ENCODE data around the gene BCAS3. TPM values are rescaled to one million over a fixed set of nuclear protein-coding genes. Genes with fewer than 3 reads are reported as not detected.

BCAS3 gene
- total RNA-seq, 4 donors from 2014 or later: 42.1 to 84.7 (median 54.1) TPM

DNA sequence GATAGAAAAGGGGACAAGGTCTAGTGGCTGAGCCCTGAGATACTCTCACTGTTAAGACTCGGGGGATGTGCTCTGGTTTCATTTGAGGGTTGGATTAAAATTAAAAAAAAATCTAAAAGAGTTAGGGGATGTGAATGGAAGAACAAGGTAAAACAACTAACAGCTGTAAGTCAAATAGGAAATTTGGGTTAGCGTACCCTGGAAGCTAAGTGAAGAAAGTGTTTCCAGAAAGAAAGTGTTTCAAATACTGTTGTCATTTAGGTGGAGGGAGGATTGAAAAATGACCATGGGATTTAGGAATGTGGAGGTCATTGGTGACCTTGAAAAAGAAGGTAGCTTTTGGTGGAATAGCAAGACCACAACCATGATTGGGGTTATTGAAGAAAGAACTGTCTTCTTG is 40.0 kb upstream of the BCAS3 start:
- intact Hi-C loops (cut with DNase I; ENCODE audit: low total_unique reads): no loop called here
- DNase-seq (ENCODE audit: low spot score in 2 of 2): no peak
- TF ChIP-seq, protein P1, sequence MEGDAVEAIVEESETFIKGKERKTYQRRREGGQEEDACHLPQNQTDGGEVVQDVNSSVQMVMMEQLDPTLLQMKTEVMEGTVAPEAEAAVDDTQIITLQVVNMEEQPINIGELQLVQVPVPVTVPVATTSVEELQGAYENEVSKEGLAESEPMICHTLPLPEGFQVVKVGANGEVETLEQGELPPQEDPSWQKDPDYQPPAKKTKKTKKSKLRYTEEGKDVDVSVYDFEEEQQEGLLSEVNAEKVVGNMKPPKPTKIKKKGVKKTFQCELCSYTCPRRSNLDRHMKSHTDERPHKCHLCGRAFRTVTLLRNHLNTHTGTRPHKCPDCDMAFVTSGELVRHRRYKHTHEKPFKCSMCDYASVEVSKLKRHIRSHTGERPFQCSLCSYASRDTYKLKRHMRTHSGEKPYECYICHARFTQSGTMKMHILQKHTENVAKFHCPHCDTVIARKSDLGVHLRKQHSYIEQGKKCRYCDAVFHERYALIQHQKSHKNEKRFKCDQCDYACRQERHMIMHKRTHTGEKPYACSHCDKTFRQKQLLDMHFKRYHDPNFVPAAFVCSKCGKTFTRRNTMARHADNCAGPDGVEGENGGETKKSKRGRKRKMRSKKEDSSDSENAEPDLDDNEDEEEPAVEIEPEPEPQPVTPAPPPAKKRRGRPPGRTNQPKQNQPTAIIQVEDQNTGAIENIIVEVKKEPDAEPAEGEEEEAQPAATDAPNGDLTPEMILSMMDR (IDR thresholded peaks at IDR 0.05): no peak
- TF ChIP-seq POLR2A (IDR thresholded peaks at IDR 0.05): no peak
- H3K4me3 ChIP-seq (ENCODE audit: low read depth, poor library complexity, severe bottlenecking): no peak overlapping the region
- WGBS, 2 donors: 92 to 94% methylated on average over 2 of the region's 2 CpGs

GRCh38 chr17:60639019-60639330 is 38.7 kb upstream of the BCAS3 start:
- no peak for TF ChIP-seq POLR2A (IDR thresholded peaks at IDR 0.05)
- TF ChIP-seq, protein P1 (IDR thresholded peaks at IDR 0.05): no peak
- H3K4me3 ChIP-seq (ENCODE audit: low read depth, poor library complexity, severe bottlenecking): no peak overlapping the region
- no peak for DNase-seq (ENCODE audit: low spot score in 2 of 2)
- WGBS, 2 donors: 82 to 86% methylated on average over 4 of the region's 4 CpGs
- intact Hi-C loops (cut with DNase I; ENCODE audit: low total_unique reads): no loop called here

- intact Hi-C loops (cut with DNase I; ENCODE audit: low total_unique reads): no loop called here
- TF ChIP-seq POLR2A (IDR thresholded peaks at IDR 0.05): no peak
- TF ChIP-seq, protein P1 (IDR thresholded peaks at IDR 0.05): no peak
- no peak overlapping the region for H3K4me3 ChIP-seq (ENCODE audit: low read depth, poor library complexity, severe bottlenecking)
- 77 to 80% methylated on average over 2 of the region's 2 CpGs for WGBS, 2 donors
- no peak for DNase-seq (ENCODE audit: low spot score in 2 of 2)
Observed at GRCh38 chr17:60640503-60640902, 37.1 kb upstream of the BCAS3 start.

GRCh38 chr17:60641126-60641525 is 36.5 kb upstream of the BCAS3 start:
- WGBS, 2 donors: 75 to 86% methylated on average over 3 of the region's 3 CpGs
- TF ChIP-seq POLR2A (IDR thresholded peaks at IDR 0.05): no peak
- TF ChIP-seq, protein P1 (IDR thresholded peaks at IDR 0.05): no peak
- intact Hi-C loops (cut with DNase I; ENCODE audit: low total_unique reads): no loop called here
- DNase-seq (ENCODE audit: low spot score in 2 of 2): no peak
- no peak overlapping the region for H3K4me3 ChIP-seq (ENCODE audit: low read depth, poor library complexity, severe bottlenecking)

GRCh38 chr17:60641810-60642220 is 35.8 kb upstream of the BCAS3 start:
- intact Hi-C loops (cut with DNase I; ENCODE audit: low total_unique reads): no loop called here
- no peak overlapping the region for H3K4me3 ChIP-seq (ENCODE audit: low read depth, poor library complexity, severe bottlenecking)
- WGBS, 2 donors: 45 to 65% methylated on average over 1 of the region's 1 CpG
- no peak for TF ChIP-seq POLR2A (IDR thresholded peaks at IDR 0.05)
- TF ChIP-seq, protein P1 (IDR thresholded peaks at IDR 0.05): no peak
- peak in 1 of 2 donors; percentile 35 for DNase-seq (ENCODE audit: low spot score in 2 of 2)

GRCh38 chr17:60645918-60646523 is 31.6 kb upstream of the BCAS3 start:
- no peak overlapping the region for H3K4me3 ChIP-seq (ENCODE audit: low read depth, poor library complexity, severe bottlenecking)
- no peak for DNase-seq (ENCODE audit: low spot score in 2 of 2)
- WGBS, 2 donors: 95 to 97% methylated on average over 3 of the region's 3 CpGs
- no peak for TF ChIP-seq POLR2A (IDR thresholded peaks at IDR 0.05)
- TF ChIP-seq, protein P1 (IDR thresholded peaks at IDR 0.05): no peak
- intact Hi-C loops (cut with DNase I; ENCODE audit: low total_unique reads): no loop called here

All from lower leg skin (tissue), 4 donors.